LNCAP (cell line): ENCODE data around the gene DIP2A.

Source experiments
- TF ChIP-seq, protein P1 (sequence below): fragments of 450-650 bp; IDR thresholded peaks from 2 replicates; pipeline ENCODE4 v1.5.1; 2017; ENCODE audit warnings: mild to moderate bottlenecking

Gene DIP2A

DNA sequence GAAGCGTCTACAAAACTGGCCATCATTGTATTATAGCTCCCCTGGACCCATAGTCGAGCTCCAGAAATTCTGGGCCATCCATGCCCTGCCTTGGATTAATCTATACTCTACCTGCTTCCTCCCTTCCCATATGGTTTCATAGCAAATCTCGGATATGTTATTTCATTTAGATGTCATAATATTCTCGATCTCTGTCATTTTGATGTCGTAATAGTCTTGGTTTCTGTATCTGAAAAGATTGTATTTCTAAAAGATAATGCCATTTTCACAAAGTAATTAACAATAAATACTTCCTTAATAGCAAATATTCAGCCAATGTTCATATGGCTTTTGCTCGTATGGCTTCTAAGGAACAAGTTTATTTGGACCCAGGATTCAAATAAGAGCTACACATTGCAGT lies 35.1 kb downstream of the DIP2A start:
- TF ChIP-seq, protein P1, sequence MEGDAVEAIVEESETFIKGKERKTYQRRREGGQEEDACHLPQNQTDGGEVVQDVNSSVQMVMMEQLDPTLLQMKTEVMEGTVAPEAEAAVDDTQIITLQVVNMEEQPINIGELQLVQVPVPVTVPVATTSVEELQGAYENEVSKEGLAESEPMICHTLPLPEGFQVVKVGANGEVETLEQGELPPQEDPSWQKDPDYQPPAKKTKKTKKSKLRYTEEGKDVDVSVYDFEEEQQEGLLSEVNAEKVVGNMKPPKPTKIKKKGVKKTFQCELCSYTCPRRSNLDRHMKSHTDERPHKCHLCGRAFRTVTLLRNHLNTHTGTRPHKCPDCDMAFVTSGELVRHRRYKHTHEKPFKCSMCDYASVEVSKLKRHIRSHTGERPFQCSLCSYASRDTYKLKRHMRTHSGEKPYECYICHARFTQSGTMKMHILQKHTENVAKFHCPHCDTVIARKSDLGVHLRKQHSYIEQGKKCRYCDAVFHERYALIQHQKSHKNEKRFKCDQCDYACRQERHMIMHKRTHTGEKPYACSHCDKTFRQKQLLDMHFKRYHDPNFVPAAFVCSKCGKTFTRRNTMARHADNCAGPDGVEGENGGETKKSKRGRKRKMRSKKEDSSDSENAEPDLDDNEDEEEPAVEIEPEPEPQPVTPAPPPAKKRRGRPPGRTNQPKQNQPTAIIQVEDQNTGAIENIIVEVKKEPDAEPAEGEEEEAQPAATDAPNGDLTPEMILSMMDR = no peak

DNA sequence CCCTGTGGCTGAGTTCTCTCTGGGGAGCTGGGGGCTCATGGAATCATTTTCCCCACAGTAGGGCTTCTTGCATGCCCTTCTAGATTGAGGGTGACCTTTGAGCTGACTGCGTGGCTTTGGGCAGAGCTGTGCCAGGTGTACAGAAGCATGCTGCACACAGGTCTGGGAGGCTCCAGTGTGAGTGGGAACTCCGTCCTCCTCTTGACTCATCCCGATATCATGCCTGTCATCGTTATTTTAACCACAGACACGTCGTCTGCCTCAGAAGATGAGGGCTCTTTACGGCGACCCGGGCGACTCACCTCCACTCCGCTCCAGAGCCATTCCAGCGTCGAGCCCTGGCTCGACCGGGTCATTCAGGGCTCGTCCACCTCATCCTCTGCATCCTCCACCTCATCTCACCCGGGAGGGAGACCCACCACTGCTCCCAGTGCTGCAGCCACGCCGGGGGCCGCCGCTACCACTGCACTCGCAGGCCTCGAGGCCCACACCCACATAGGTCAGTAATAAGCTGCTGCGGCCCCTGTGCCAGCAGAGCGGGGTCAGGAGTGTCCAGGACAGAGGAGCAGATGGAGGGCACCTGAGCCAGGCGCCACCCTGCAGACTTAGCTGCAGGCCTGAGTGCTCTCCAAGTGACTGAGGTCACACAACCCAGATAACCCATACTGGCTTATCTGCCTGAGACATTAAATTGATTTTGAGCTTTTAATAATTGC lies 39.8 kb downstream of the DIP2A start:
- TF ChIP-seq, protein P1 = no peak

DNA sequence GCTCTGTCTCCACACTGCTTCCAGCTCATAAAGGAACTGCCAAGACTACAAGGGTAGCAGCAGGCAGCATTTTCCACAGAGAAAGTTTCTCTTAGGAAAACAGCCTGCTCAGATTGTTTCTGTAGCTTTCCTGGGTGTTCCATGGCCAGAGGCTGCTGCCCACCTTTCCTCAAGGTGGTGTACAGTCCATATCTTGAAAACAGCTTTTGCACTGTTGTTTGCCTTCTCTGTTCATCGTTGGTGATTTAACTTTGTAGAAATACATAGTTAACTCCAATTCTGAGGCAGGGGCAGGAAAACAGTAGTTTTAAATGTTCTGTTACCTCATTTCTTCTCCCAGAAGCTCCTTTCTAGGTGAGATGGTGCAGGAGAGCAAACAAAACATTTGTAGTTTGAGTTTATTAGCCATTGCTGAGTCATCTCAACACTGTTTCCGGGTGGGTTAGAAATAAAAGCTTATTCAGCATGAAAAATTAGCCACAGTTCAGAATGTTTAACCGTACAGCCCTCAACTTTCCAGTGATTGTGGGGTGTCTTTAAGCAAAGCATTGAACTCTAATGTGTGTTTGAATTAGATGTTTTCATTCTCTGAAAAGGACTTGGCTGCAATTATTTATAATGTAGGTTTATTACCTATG lies 41.7 kb downstream of the DIP2A start:
- TF ChIP-seq, protein P1 = no peak

DNA sequence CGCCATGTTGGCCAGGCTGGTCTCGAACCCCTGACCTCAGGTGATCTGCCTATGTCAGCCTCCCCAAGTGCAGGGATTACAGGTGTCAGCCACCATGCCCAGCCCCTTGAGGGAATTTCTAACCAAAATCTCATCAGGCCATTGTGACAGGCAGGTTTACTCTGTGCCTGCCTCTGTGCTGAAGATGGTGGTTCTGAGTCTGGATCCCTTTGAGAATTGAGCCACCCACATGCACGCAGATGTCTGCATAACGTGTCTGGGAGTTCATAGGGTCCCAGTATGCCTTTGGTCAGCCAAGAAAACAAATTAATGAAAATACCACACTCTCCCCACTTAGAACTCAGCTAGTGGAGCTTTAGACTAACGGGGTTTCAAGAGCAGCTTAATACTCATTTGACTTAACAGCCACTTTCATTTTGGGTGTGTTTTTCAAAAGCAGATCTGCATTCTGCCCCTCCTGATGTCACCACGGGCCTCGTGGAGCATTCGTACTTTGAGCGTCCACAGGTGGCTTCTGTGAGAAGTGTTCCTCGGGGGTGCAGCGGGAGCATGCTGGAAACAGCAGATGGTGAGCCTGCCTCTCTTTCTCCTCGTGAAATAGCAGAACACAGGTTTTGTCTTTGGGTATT lies 45.3 kb downstream of the DIP2A start:
- TF ChIP-seq, protein P1 = no peak

DNA sequence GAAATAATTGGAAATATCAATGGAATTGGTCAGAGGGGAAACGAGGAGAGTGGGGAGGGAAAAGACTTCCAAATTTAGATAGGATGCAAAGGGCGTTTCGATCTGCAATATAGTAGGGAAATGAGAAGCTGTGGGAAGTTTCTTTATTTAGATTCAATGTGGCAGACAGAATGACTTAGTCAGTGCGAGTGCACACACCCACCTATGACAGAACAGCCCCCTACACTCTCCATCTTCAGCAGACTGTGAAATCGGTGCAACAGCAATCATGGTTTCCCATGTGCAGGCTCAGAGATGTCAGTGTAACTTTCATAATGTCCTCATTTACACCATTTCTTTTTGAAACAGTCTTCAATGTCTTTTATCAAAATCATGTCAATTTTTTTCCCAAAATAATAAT lies 46.0 kb downstream of the DIP2A start:
- TF ChIP-seq, protein P1 = no peak

DNA sequence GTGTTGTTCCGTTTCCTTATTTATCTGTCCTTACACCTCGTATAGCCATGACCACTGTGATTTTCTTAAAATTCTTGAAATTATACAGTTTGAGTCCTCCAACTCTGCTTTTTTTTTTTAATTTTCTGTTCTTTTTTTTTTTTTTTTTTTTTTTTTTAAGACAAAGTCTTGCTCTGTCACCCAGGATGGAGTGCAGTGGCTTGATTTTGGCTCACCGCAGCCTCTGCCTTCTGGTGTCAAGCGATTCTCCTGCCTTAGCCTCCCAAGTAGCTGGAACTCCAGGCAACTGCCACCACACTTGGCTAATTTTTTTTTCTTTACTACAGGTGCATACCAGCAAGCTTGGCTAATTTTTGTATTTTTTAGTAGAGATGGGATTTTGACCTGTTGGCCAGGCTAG lies 48.9 kb downstream of the DIP2A start:
- TF ChIP-seq, protein P1 = no peak

DNA sequence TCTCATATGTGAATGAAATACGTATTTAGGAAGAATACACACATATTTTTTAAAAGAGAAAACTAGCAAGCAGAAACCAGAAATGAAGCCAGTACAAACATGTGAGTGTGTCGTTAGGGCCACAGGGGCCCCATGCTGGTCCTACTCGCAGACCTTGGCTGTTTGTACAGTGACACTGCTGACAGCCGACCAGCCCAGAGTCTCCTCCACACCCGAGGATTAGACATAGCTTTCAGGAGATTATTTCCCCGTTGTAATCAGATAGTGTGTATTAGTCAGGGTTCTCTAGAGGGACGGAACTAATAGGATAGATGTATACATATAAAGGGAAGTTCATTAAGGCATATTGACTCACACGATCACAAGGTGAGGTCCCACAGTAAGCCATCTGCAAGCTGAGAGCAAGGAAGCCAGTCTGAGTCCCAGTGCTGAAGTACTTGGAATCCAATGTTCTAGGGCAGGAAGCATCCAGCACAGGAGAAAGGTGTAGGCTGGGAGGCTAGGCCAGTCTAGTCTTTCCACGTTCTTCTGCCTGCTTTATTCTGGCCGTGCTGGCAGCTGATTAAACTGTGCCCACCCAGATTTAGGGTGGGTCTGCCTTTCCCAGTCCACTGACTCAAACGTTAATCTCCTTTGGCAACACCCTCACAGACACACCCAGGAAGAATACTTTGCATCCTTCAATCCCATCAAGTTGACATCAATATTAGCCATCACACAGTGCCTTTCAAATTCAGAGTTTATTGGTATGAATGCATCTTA lies 51.2 kb downstream of the DIP2A start:
- TF ChIP-seq, protein P1 = no peak
